GM20000 (cell line): ENCODE data around the gene BFSP2.
A peak's percentile ranks its signal among the peaks of the same experiment; 100 is the strongest.

Source experiments
- DNase-seq: peaks from one replicate; pipeline ENCODE4 v3.0.0; 2012; ENCODE audit warnings: low spot score
- CTCF ChIP-seq: IDR thresholded peaks from 2 replicates; pipeline ENCODE4 v1.5.1; 2012; ENCODE audit warnings: mild to moderate bottlenecking, control low read depth; ENCODE audit errors: extremely low read depth, missing control alignments

The BFSP2 gene

GRCh38 chr3:133474251-133474801 is 74.5 kb downstream of the BFSP2 start:
- no peak for DNase-seq
- TF ChIP-seq CTCF, result no peak

- no peak for DNase-seq
- TF ChIP-seq CTCF, result no peak
Measured at GRCh38 chr3:133474817-133475216, 75.0 kb downstream of the BFSP2 start.

GRCh38 chr3:133475245-133476010 is 75.6 kb downstream of the BFSP2 start:
- DNase-seq, result peak; percentile 84
- TF ChIP-seq CTCF, result no peak

- TF ChIP-seq CTCF, result no peak
Measured at GRCh38 chr3:133476971-133477375, 77.1 kb downstream of the BFSP2 start.

GRCh38 chr3:133477487-133477886 is 77.6 kb downstream of the BFSP2 start:
- peak; percentile 67 for DNase-seq
- no peak for TF ChIP-seq CTCF

More at GRCh38 chr3:133476971-133477375, 77.1 kb downstream of the BFSP2 start:
- DNase-seq, result no peak

GRCh38 chr3:133478624-133479023 is 78.8 kb downstream of the BFSP2 start:
- TF ChIP-seq CTCF, result no peak
- no peak for DNase-seq

GRCh38 chr3:133479401-133479800 is 79.5 kb downstream of the BFSP2 start:
- no peak for DNase-seq

More at GRCh38 chr3:133479401-133479800, 79.5 kb downstream of the BFSP2 start:
- TF ChIP-seq CTCF, result no peak
